H9 (cell line): ENCODE results near the gene ARMC10. TPM values are rescaled to one million over a fixed set of nuclear protein-coding genes. Genes with fewer than 3 reads are reported as not detected.

Experiments
- DNase-seq: peaks from one replicate; pipeline ENCODE4 v3.0.0-alpha.2; 2017
- H2AFZ ChIP-seq: one replicate; pipeline ENCODE4 v1.6.1; 2013; ENCODE audit warnings: mild to moderate bottlenecking, low read length, control low read depth, moderate library complexity
- H2AK5ac ChIP-seq: 2 replicates; pipeline ENCODE4 v1.6.1; 2013; ENCODE audit warnings: low read length, control low read depth, mixed read lengths; ENCODE audit not compliant: insufficient read length
- H2BK120ac ChIP-seq: one replicate; pipeline ENCODE4 v1.6.1; 2013; ENCODE audit warnings: low read depth, mild to moderate bottlenecking, low read length, control low read depth, inconsistent platforms; ENCODE audit not compliant: poor library complexity, severe bottlenecking
- H2BK12ac ChIP-seq: 2 replicates; pipeline ENCODE4 v1.6.1; 2013; ENCODE audit warnings: low read length, control low read depth, mixed read lengths, low read depth; ENCODE audit not compliant: insufficient read length
- H2BK15ac ChIP-seq: 2 replicates; pipeline ENCODE4 v1.6.1; 2013; ENCODE audit warnings: low read depth, low read length, control low read depth
- H2BK20ac ChIP-seq: one replicate; pipeline ENCODE4 v1.6.1; 2013; ENCODE audit warnings: low read depth, mild to moderate bottlenecking, low read length, control low read depth, inconsistent platforms; ENCODE audit not compliant: poor library complexity, severe bottlenecking
- H2BK5ac ChIP-seq: 2 replicates; pipeline ENCODE4 v1.6.1; 2013; ENCODE audit warnings: low read length, control low read depth, mixed read lengths; ENCODE audit not compliant: insufficient read length
- H3K14ac ChIP-seq: 2 replicates; pipeline ENCODE4 v1.6.1; 2013; ENCODE audit warnings: low read length, control low read depth; ENCODE audit not compliant: insufficient read depth
- H3K18ac ChIP-seq: 2 replicates; pipeline ENCODE4 v1.6.1; 2013; ENCODE audit warnings: low read depth, mild to moderate bottlenecking, mixed read lengths, low read length, control low read depth; ENCODE audit not compliant: insufficient read length
- H3K23ac ChIP-seq: 2 replicates; pipeline ENCODE4 v1.6.1; 2013; ENCODE audit warnings: low read length, control low read depth, mixed read lengths, low read depth; ENCODE audit not compliant: insufficient read length
- H3K23me2 ChIP-seq: 2 replicates; pipeline ENCODE4 v1.6.1; 2013; ENCODE audit warnings: low read depth, mild to moderate bottlenecking, mixed read lengths, low read length, control low read depth; ENCODE audit not compliant: insufficient read length, poor library complexity, severe bottlenecking
- H3K27ac ChIP-seq: 2 replicates; pipeline ENCODE4 v1.5.1; 2013; ENCODE audit warnings: low read length, control low read depth, mixed read lengths, low read depth; ENCODE audit not compliant: insufficient read length
- H3K27me3 ChIP-seq: 2 replicates; pipeline ENCODE4 v1.6.1; 2013; ENCODE audit warnings: low read length, control low read depth, inconsistent platforms; ENCODE audit not compliant: insufficient read depth
- H3K4ac ChIP-seq: 2 replicates; pipeline ENCODE4 v1.6.1; 2013; ENCODE audit warnings: low read depth, mild to moderate bottlenecking, control low read depth, inconsistent platforms, low read length, moderate library complexity
- H3K4me1 ChIP-seq: 2 replicates; pipeline ENCODE4 v1.6.1; 2013; ENCODE audit warnings: low read length, control low read depth, inconsistent platforms; ENCODE audit not compliant: insufficient read depth
- H3K4me2 ChIP-seq: 2 replicates; pipeline ENCODE4 v1.6.1; 2013; ENCODE audit warnings: low read length, control low read depth, mixed read lengths; ENCODE audit not compliant: insufficient read length, insufficient read depth
- H3K56ac ChIP-seq: 2 replicates; pipeline ENCODE4 v1.6.1; 2013; ENCODE audit warnings: low read depth, mild to moderate bottlenecking, mixed read lengths, low read length, control low read depth; ENCODE audit not compliant: insufficient read length
- H3K79me1 ChIP-seq: 2 replicates; pipeline ENCODE4 v1.6.1; 2013; ENCODE audit warnings: low read depth, mild to moderate bottlenecking, moderate library complexity, low read length, control low read depth, inconsistent platforms; ENCODE audit not compliant: insufficient read depth, poor library complexity, severe bottlenecking
- H3K79me2 ChIP-seq: 2 replicates; pipeline ENCODE4 v1.6.1; 2013; ENCODE audit warnings: low read length, control low read depth, inconsistent platforms; ENCODE audit not compliant: insufficient read depth
- H3K9ac ChIP-seq: 2 replicates; pipeline ENCODE4 v1.6.1; 2013; ENCODE audit warnings: low read length, control low read depth, mixed read lengths; ENCODE audit not compliant: insufficient read length; ENCODE audit errors: extremely low read depth
- H3K9me3 ChIP-seq: one replicate; pipeline ENCODE4 v1.6.1; 2013; ENCODE audit warnings: low read depth, low read length, inconsistent platforms; ENCODE audit not compliant: control insufficient read depth
- H3T11ph ChIP-seq: one replicate; pipeline ENCODE4 v1.6.1; 2013; ENCODE audit warnings: mild to moderate bottlenecking, low read length, control low read depth, inconsistent platforms
- H4K20me1 ChIP-seq: one replicate; pipeline ENCODE4 v1.6.1; 2013; ENCODE audit not compliant: control insufficient read depth, insufficient read length, insufficient read depth
- H4K5ac ChIP-seq: 2 replicates; pipeline ENCODE4 v1.6.1; 2013; ENCODE audit warnings: low read depth, mild to moderate bottlenecking, mixed read lengths, low read length, control low read depth; ENCODE audit not compliant: insufficient read length
- H4K8ac ChIP-seq: replicated peaks from 2 replicates; pipeline ENCODE4 v1.6.1; 2013; ENCODE audit warnings: low read length, control low read depth, mixed read lengths, low read depth; ENCODE audit not compliant: insufficient read length
- H4K91ac ChIP-seq: 2 replicates; pipeline ENCODE4 v1.6.1; 2013; ENCODE audit warnings: low read depth, mild to moderate bottlenecking, moderate library complexity, mixed read lengths, low read length, control low read depth; ENCODE audit not compliant: insufficient read length
- H3K27ac Mint-ChIP-seq, 3 experiments: 2 replicates in 2 of 3; 3 replicates in 1 of 3; pipeline ENCODE4 v1.8.0; 2020 to 2021; ENCODE audit warnings: mixed read lengths in 3 of 3, mild to moderate bottlenecking in 1 of 3, moderate library complexity in 1 of 3
- H3K27me3 Mint-ChIP-seq: 2 replicates; pipeline ENCODE4 v1.8.0; 2021; ENCODE audit warnings: low read depth, mild to moderate bottlenecking, moderate library complexity, mixed read lengths
- H3K36me3 Mint-ChIP-seq, 3 experiments: 2 replicates in 2 of 3; 3 replicates in 1 of 3; pipeline ENCODE4 v1.8.0; 2020 to 2021; ENCODE audit warnings: low read depth in 3 of 3, mixed read lengths in 3 of 3; ENCODE audit not compliant: insufficient read depth in 1 of 3
- H3K4me1 Mint-ChIP-seq, 2 experiments: 2 replicates each; pipeline ENCODE4 v1.8.0; 2020; ENCODE audit warnings: mixed read lengths in 2 of 2
- H3K4me3 Mint-ChIP-seq, 2 experiments: 2 replicates in 1 of 2; 3 replicates in 1 of 2; pipeline ENCODE4 v1.8.0; 2020 to 2021; ENCODE audit warnings: mild to moderate bottlenecking in 2 of 2, mixed read lengths in 2 of 2, moderate library complexity in 1 of 2
- H3K9me3 Mint-ChIP-seq, 2 experiments: 2 replicates in 1 of 2; 3 replicates in 1 of 2; pipeline ENCODE4 v1.8.0; 2020; ENCODE audit warnings: mild to moderate bottlenecking in 2 of 2, mixed read lengths in 2 of 2, moderate library complexity in 1 of 2
- WGBS: extraction: QIAGEN DNeasy Blood & Tissue Kit; methylation state at CpG from one replicate; pipeline ENCODE4 v1.1.7; 2013; ENCODE audit warnings: missing lambda C conversion rate, low lambda C conversion rate, mixed read lengths; ENCODE audit not compliant: insufficient read length; ENCODE audit errors: extremely low coverage; 5-methylcytosine and 5-hydroxymethylcytosine counted together
- total RNA-seq: library from RNA; stranded (reverse); gene quantifications from 2 replicates; pipeline ENCODE4 v1.2.1, GENCODE V29; 2021
- TF ChIP-seq, protein P1 (sequence below): fragments of 200-600 bp; sonication (generic); conservative IDR thresholded peaks from 3 replicates; pipeline ENCODE4 v1.8.0; 2021; ENCODE audit warnings: antibody characterized with exemption, mild to moderate bottlenecking

The ARMC10 gene
- total RNA-seq, 1 experiment from 2014 or later: 46.8 TPM

DNA sequence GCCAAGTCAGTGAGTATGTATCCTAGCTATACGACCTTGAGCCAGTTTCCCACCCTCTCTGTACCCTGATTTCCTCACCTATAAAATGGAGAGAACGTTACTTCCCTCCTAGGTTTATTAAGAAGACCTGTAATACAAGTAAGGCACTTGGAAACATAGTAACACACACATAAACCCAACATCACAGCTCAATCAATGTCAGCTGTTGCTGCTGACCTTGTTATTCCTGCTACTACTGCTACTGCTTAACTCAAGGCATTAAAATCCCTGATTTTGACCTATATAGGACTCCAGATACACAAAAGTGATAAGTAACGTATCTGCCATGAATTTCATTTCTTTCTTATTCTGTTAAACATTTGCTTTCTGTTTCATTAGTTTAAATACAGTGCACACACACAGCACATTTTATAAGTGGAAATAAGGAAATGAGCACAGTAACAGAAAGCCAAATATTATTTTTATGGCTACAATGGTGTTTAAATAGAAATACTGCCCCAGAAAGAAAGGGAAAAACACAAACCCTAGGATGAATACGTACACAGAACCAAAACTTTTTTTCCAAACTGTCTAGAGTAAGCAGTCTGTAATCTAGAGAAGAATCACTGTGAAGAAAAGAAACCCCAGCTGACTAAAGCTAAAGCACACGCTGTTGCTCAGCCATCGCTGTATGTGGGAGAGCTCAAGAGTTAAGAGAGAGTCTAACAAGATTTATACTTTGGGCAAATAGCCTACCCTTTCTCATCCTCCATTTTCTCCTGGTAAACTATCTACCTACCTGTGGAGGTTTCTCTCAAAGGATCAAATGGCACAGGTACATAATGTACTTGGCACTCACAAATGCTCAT is 55.0 kb downstream of the ARMC10 start:
- peaks cover 3% of the 10 kb centered on the region; the same call in 1 of the 2 replicates for H3K79me2 ChIP-seq
- H3K9me3 ChIP-seq: no peaks in the 10 kb centered on the region
- Mint-ChIP-seq H3K36me3 (peaks cover 3 to 14% (median 12%) of the 10 kb centered on the region in 3 experiments; a peak in 6 of 7 replicates), H3K27ac (no peak overlapping the region), H3K4me3 (no peak overlapping the region), H3K4me1 (peaks cover 3 to 7% of the 10 kb centered on the region in 2 experiments; a peak in 3 of 4 replicates), H3K9me3 (no peaks in the 10 kb centered on the region), H3K27me3 (no peaks in the 10 kb centered on the region)
- no peak overlapping the region for H2BK12ac ChIP-seq
- no peak overlapping the region for H2BK20ac ChIP-seq
- H3K14ac ChIP-seq: no peak overlapping the region
- TF ChIP-seq, protein P1, sequence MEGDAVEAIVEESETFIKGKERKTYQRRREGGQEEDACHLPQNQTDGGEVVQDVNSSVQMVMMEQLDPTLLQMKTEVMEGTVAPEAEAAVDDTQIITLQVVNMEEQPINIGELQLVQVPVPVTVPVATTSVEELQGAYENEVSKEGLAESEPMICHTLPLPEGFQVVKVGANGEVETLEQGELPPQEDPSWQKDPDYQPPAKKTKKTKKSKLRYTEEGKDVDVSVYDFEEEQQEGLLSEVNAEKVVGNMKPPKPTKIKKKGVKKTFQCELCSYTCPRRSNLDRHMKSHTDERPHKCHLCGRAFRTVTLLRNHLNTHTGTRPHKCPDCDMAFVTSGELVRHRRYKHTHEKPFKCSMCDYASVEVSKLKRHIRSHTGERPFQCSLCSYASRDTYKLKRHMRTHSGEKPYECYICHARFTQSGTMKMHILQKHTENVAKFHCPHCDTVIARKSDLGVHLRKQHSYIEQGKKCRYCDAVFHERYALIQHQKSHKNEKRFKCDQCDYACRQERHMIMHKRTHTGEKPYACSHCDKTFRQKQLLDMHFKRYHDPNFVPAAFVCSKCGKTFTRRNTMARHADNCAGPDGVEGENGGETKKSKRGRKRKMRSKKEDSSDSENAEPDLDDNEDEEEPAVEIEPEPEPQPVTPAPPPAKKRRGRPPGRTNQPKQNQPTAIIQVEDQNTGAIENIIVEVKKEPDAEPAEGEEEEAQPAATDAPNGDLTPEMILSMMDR: no peak
- H4K5ac ChIP-seq: no peak overlapping the region
- no peak overlapping the region for H3T11ph ChIP-seq
- no peak for DNase-seq
- H3K4me1 ChIP-seq: no peaks in the 10 kb centered on the region
- peaks cover 3% of the 10 kb centered on the region for H3K79me1 ChIP-seq
- H3K18ac ChIP-seq: no peak overlapping the region
- H2BK120ac ChIP-seq: no peak overlapping the region
- H2BK15ac ChIP-seq: no peak overlapping the region
- no peaks in the 10 kb centered on the region for H4K20me1 ChIP-seq
- H3K27ac ChIP-seq: no peak overlapping the region
- H3K4ac ChIP-seq: no peak overlapping the region
- H4K91ac ChIP-seq: no peak overlapping the region
- no peak overlapping the region for H2AK5ac ChIP-seq
- no peaks in the 10 kb centered on the region for H3K27me3 ChIP-seq
- no peak overlapping the region for H3K56ac ChIP-seq
- no peak overlapping the region for H2BK5ac ChIP-seq
- H4K8ac ChIP-seq: no peak overlapping the region
- H3K9ac ChIP-seq: no peak overlapping the region
- H3K4me2 ChIP-seq: no peak overlapping the region
- H2AFZ ChIP-seq: no peak overlapping the region
- no peaks in the 10 kb centered on the region for H3K23me2 ChIP-seq
- no CpG with 5 or more reads among the region's 6 CpGs for WGBS
- H3K23ac ChIP-seq: no peak overlapping the region
